HepG2 (cell line): ENCODE measurements around the gene ZNF541. TPM values are rescaled to one million over a fixed set of nuclear protein-coding genes. Genes with fewer than 3 reads are reported as not detected.

ENCODE experiments used
- CBX1 ChIP-seq: IDR thresholded peaks from one replicate; pipeline ENCODE4 v1.6.1; 2016; ENCODE audit warnings: antibody characterized with exemption, low read depth
- MED8 ChIP-seq: sonication (generic); formaldehyde crosslinking; IDR thresholded peaks from 2 replicates; pipeline ENCODE4 v1.8.1; 2023; ENCODE audit warnings: mild to moderate bottlenecking, missing genetic modification reagents; ENCODE audit not compliant: insufficient replicate concordance
- PAX8 ChIP-seq: sonication (generic); formaldehyde crosslinking; IDR thresholded peaks from 2 replicates; pipeline ENCODE4 v1.8.0; 2022; ENCODE audit warnings: mild to moderate bottlenecking, missing genetic modification reagents, borderline replicate concordance
- SETDB1 ChIP-seq: sonication (generic); formaldehyde crosslinking; IDR thresholded peaks from 2 replicates; pipeline ENCODE4 v1.5.1; 2020; ENCODE audit warnings: missing genetic modification reagents, mild to moderate bottlenecking, borderline replicate concordance
- SSRP1 ChIP-seq: IDR thresholded peaks from 2 replicates; pipeline ENCODE4 v1.6.1; 2016; ENCODE audit warnings: control low read depth
- ZC3H4 ChIP-seq: sonication (generic); formaldehyde crosslinking; IDR thresholded peaks from 2 replicates; pipeline ENCODE4 v1.4.0; 2020; ENCODE audit warnings: missing genetic modification reagents, borderline replicate concordance
- ZMYM4 ChIP-seq: sonication (generic); formaldehyde crosslinking; IDR thresholded peaks from 2 replicates; pipeline ENCODE4 v1.8.1; 2023; ENCODE audit warnings: mild to moderate bottlenecking, missing genetic modification reagents
- ZNF577 ChIP-seq: sonication (generic); formaldehyde crosslinking; IDR thresholded peaks from 2 replicates; pipeline ENCODE4 v1.4.0; 2020; ENCODE audit warnings: mild to moderate bottlenecking, low read depth, missing genetic modification reagents, borderline replicate concordance
- ZNF761 ChIP-seq: sonication (generic); formaldehyde crosslinking; conservative IDR thresholded peaks from 2 replicates; pipeline ENCODE4 v1.4.0; 2020; ENCODE audit warnings: mild to moderate bottlenecking, missing genetic modification reagents
- polyA plus RNA-seq, 8 experiments: library from polyadenylated mRNA; depleted of rRNA in 3 of 8; stranded (reverse) in 7 of 8; unstranded in 1 of 8; fragments of >200 nt; fragmentation: Illumina TruSeq in 4 of 8; extraction: Trizol in 4 of 8; gene quantifications; 2 replicates each; pipeline versions ENCODE4 v1.2.1 to v1.2.3, GENCODE V29; 2011 to 2016; ENCODE audit warnings: low read depth in 4 of 8, missing spikeins in 1 of 8, mixed read lengths in 1 of 8; ENCODE audit not compliant: insufficient read depth in 1 of 8
- total RNA-seq, 5 experiments: library from RNA; depleted of rRNA; stranded (reverse); fragments of >200 nt; fragmentation: Illumina TruSeq; extraction: Trizol; gene quantifications; 2 replicates each; pipeline ENCODE4 v1.2.3, GENCODE V29; 2016; ENCODE audit warnings: low read depth in 1 of 5
- TF ChIP-seq, protein P1 (sequence below): sonication (generic); formaldehyde crosslinking; IDR thresholded peaks from 2 replicates; pipeline ENCODE4 v1.5.0; 2020; ENCODE audit warnings: mild to moderate bottlenecking, low read depth, missing genetic modification reagents, borderline replicate concordance
- TF ChIP-seq, protein P2 (sequence below): sonication (generic); formaldehyde crosslinking; IDR thresholded peaks from 2 replicates; pipeline ENCODE4 v1.4.0; 2020; ENCODE audit warnings: missing genetic modification reagents
- TF ChIP-seq, protein P3 (sequence below): sonication (generic); formaldehyde crosslinking; IDR thresholded peaks from 2 replicates; pipeline ENCODE4 v1.4.0; 2020; ENCODE audit warnings: missing genetic modification reagents, borderline replicate concordance
- TF ChIP-seq, protein P4 (sequence below): sonication (generic); formaldehyde crosslinking; IDR thresholded peaks from 2 replicates; pipeline ENCODE4 v1.4.0; 2020; ENCODE audit warnings: missing genetic modification reagents
- TF ChIP-seq, protein P5 (sequence below): sonication (generic); formaldehyde crosslinking; IDR thresholded peaks from 2 replicates; pipeline ENCODE4 v1.4.0; 2020; ENCODE audit warnings: missing genetic modification reagents, mild to moderate bottlenecking, borderline replicate concordance

Gene ZNF541
- total and polyA plus RNA-seq, 2 of the 13 experiments (the other 11 are each of a cell fraction or from before 2014, with no cell fraction given): 0.03 to 0.04 TPM

DNA sequence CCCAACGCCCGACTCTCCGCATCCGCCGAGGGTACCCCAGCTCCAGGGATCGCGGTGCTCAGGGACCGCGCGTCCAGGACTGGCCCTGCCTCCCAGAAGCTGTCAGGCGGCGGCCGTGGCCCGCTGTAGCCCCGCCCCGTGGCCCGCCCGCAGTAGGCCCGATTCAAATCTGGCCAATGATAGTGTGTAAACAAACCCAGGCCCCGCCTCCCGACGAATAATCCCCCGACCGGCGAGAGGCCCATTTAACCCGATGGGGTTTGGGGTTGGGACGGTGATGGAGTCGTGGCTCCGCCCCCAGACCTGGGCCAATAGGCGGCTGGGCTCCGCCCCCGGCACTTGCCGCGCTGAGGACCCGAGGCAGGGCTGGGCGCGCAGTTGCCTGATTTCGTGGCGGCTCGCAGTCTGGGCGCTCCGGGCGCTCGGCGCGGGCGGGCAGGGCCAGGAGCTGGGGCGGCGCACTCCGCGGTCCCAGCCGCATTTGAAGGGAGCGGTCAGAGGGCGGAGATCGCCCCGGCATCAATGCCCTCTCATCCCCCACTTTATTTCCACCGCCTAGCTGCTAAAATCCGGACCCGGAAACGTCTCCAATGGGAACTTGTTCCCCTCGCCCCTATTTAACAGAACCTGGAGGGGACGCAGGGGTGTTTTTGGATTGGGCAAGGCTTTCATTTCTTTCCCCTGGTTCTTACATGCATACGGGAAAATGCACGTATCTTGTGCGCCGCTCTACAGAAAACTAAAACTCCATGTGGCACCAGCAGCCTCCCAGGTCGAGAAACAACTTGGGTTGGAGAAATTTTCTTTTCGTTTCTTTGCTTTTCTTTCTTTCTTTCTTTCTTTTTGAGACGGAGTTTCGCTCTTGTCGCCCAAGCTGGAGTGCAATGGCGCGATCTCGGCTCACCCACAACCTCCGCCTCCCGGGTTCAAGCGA is 27.6 kb upstream of the ZNF541 start (continued):
- TF ChIP-seq MED8 (CRISPR knock-in tag) (peak; percentile 48), SSRP1 (no peak), ZC3H4 (CRISPR knock-in tag) (no peak), ZNF761 (CRISPR knock-in tag) (no peak), SETDB1 (no peak), ZNF577 (CRISPR knock-in tag) (no peak), ZMYM4 (peak; percentile 96), PAX8 (CRISPR knock-in tag) (no peak), CBX1 (no peak)
- TF ChIP-seq, protein P1, sequence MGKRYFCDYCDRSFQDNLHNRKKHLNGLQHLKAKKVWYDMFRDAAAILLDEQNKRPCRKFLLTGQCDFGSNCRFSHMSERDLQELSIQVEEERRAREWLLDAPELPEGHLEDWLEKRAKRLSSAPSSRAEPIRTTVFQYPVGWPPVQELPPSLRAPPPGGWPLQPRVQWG (CRISPR knock-in tag): no peak
- TF ChIP-seq, protein P2, sequence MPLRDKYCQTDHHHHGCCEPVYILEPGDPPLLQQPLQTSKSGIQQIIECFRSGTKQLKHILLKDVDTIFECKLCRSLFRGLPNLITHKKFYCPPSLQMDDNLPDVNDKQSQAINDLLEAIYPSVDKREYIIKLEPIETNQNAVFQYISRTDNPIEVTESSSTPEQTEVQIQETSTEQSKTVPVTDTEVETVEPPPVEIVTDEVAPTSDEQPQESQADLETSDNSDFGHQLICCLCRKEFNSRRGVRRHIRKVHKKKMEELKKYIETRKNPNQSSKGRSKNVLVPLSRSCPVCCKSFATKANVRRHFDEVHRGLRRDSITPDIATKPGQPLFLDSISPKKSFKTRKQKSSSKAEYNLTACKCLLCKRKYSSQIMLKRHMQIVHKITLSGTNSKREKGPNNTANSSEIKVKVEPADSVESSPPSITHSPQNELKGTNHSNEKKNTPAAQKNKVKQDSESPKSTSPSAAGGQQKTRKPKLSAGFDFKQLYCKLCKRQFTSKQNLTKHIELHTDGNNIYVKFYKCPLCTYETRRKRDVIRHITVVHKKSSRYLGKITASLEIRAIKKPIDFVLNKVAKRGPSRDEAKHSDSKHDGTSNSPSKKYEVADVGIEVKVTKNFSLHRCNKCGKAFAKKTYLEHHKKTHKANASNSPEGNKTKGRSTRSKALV (CRISPR knock-in tag): peak; percentile 88; the same call in 1 of the 2 replicates
- TF ChIP-seq, protein P3, sequence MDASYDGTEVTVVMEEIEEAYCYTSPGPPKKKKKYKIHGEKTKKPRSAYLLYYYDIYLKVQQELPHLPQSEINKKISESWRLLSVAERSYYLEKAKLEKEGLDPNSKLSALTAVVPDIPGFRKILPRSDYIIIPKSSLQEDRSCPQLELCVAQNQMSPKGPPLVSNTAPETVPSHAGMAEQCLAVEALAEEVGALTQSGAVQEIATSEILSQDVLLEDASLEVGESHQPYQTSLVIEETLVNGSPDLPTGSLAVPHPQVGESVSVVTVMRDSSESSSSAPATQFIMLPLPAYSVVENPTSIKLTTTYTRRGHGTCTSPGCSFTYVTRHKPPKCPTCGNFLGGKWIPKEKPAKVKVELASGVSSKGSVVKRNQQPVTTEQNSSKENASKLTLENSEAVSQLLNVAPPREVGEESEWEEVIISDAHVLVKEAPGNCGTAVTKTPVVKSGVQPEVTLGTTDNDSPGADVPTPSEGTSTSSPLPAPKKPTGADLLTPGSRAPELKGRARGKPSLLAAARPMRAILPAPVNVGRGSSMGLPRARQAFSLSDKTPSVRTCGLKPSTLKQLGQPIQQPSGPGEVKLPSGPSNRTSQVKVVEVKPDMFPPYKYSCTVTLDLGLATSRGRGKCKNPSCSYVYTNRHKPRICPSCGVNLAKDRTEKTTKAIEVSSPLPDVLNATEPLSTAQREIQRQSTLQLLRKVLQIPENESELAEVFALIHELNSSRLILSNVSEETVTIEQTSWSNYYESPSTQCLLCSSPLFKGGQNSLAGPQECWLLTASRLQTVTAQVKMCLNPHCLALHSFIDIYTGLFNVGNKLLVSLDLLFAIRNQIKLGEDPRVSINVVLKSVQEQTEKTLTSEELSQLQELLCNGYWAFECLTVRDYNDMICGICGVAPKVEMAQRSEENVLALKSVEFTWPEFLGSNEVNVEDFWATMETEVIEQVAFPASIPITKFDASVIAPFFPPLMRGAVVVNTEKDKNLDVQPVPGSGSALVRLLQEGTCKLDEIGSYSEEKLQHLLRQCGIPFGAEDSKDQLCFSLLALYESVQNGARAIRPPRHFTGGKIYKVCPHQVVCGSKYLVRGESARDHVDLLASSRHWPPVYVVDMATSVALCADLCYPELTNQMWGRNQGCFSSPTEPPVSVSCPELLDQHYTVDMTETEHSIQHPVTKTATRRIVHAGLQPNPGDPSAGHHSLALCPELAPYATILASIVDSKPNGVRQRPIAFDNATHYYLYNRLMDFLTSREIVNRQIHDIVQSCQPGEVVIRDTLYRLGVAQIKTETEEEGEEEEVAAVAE (CRISPR knock-in tag): no peak
- TF ChIP-seq, protein P4, sequence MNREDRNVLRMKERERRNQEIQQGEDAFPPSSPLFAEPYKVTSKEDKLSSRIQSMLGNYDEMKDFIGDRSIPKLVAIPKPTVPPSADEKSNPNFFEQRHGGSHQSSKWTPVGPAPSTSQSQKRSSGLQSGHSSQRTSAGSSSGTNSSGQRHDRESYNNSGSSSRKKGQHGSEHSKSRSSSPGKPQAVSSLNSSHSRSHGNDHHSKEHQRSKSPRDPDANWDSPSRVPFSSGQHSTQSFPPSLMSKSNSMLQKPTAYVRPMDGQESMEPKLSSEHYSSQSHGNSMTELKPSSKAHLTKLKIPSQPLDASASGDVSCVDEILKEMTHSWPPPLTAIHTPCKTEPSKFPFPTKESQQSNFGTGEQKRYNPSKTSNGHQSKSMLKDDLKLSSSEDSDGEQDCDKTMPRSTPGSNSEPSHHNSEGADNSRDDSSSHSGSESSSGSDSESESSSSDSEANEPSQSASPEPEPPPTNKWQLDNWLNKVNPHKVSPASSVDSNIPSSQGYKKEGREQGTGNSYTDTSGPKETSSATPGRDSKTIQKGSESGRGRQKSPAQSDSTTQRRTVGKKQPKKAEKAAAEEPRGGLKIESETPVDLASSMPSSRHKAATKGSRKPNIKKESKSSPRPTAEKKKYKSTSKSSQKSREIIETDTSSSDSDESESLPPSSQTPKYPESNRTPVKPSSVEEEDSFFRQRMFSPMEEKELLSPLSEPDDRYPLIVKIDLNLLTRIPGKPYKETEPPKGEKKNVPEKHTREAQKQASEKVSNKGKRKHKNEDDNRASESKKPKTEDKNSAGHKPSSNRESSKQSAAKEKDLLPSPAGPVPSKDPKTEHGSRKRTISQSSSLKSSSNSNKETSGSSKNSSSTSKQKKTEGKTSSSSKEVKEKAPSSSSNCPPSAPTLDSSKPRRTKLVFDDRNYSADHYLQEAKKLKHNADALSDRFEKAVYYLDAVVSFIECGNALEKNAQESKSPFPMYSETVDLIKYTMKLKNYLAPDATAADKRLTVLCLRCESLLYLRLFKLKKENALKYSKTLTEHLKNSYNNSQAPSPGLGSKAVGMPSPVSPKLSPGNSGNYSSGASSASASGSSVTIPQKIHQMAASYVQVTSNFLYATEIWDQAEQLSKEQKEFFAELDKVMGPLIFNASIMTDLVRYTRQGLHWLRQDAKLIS: no peak
- TF ChIP-seq, protein P5, sequence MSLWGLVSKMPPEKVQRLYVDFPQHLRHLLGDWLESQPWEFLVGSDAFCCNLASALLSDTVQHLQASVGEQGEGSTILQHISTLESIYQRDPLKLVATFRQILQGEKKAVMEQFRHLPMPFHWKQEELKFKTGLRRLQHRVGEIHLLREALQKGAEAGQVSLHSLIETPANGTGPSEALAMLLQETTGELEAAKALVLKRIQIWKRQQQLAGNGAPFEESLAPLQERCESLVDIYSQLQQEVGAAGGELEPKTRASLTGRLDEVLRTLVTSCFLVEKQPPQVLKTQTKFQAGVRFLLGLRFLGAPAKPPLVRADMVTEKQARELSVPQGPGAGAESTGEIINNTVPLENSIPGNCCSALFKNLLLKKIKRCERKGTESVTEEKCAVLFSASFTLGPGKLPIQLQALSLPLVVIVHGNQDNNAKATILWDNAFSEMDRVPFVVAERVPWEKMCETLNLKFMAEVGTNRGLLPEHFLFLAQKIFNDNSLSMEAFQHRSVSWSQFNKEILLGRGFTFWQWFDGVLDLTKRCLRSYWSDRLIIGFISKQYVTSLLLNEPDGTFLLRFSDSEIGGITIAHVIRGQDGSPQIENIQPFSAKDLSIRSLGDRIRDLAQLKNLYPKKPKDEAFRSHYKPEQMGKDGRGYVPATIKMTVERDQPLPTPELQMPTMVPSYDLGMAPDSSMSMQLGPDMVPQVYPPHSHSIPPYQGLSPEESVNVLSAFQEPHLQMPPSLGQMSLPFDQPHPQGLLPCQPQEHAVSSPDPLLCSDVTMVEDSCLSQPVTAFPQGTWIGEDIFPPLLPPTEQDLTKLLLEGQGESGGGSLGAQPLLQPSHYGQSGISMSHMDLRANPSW (CRISPR knock-in tag): peak; percentile 80; the same call in 1 of the 2 replicates
